Measurements from ENCODE around the gene THEMIS. TPM values are rescaled to one million over a fixed set of nuclear protein-coding genes. Genes with fewer than 3 reads are reported as not detected.

The THEMIS gene
- total RNA-seq, 1 donor = under 0.01 TPM

DNA sequence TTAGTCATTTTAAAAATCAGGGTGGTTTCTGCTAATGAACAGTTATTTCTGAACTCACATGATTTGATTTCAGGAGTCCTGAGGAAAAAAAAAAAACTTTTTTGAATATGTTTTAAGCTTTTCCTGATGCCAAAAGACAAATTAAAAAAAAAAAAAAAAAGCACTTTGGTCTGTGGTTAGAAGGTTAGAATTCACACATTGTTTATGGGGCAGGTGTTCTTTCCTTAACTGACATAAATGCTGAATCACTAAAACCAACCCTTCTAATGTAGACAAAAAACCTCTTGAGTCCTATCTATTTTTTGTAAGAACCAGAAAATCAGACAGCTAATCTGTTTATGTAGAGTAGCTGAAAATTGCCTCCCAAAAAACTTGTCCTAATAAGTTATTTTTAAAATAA is 20.4 kb downstream of the THEMIS start:
- DNase-seq (ENCODE audit: low read depth) = no peak
- TF ChIP-seq, protein P1, sequence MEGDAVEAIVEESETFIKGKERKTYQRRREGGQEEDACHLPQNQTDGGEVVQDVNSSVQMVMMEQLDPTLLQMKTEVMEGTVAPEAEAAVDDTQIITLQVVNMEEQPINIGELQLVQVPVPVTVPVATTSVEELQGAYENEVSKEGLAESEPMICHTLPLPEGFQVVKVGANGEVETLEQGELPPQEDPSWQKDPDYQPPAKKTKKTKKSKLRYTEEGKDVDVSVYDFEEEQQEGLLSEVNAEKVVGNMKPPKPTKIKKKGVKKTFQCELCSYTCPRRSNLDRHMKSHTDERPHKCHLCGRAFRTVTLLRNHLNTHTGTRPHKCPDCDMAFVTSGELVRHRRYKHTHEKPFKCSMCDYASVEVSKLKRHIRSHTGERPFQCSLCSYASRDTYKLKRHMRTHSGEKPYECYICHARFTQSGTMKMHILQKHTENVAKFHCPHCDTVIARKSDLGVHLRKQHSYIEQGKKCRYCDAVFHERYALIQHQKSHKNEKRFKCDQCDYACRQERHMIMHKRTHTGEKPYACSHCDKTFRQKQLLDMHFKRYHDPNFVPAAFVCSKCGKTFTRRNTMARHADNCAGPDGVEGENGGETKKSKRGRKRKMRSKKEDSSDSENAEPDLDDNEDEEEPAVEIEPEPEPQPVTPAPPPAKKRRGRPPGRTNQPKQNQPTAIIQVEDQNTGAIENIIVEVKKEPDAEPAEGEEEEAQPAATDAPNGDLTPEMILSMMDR (IDR thresholded peaks at IDR 0.05; ENCODE audit: insufficient read depth, low read length) = no peak
- H3K4me3 ChIP-seq (ENCODE audit: low read depth, low read length) = no peak overlapping the region

DNA sequence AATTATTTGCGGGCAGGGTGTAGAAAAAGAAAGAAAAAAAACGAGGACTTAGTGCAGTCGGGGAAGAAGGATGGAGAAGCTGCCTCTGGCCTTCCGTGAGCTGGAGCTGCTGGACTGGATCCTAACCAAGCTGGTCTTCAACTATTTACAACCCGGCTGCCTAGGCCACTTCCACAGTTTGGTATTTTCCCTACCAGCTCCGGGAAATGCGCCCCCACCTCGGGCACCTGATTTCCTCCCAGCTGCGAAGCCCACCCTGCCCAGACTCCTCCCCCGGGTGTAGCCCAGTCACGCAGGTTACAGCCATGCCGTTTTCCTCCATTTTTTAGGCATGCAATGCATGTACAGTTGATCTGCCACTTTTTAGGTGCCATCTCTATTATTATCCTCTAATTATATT is 21.2 kb downstream of the THEMIS start:
- peak overlapping the region; percentile 25 for H3K4me3 ChIP-seq (ENCODE audit: low read depth, low read length)
- TF ChIP-seq, protein P1 (IDR thresholded peaks at IDR 0.05; ENCODE audit: insufficient read depth, low read length) = no peak
- peak; percentile 21 for DNase-seq (ENCODE audit: low read depth)

DNA sequence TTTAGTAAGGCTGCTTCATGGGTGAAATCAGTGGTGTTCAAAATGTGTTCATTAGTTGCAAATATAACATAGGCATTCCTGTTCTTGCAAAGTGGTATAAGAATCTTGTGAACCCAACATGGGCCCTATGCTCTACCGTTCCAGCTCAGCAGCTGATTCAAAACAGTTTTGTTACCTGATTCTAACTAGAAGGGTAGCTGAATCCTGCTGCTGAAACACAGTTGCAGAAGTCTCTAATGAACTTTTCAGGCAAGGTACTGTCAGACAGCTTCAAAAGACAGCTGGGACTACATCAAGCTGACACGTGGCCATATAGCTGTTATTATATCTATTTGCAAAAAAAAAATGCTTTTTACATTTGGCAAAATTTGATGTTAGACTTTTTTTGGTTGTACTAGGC is 22.7 kb downstream of the THEMIS start:
- no peak overlapping the region for H3K4me3 ChIP-seq (ENCODE audit: low read depth, low read length)
- TF ChIP-seq, protein P1 (IDR thresholded peaks at IDR 0.05; ENCODE audit: insufficient read depth, low read length) = no peak
- no peak for DNase-seq (ENCODE audit: low read depth)

DNA sequence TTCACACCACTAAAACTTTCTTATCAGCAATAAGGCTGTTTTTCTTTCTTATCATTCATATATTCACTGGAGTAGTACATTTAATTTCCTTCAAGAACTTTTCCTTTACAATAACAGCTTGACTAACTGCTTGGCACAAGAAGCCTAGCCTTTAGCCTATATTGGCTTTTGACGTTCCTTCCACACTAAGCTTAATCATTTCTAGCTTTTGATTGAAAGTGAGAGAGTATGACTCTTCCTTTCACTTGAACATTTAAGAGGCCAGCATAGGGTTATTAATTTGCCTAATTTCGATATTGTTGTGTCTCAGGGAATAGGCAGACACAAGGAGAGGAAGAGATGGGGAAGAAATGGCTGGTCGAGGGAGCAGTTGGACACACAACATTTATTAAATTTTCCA is 23.6 kb downstream of the THEMIS start:
- TF ChIP-seq, protein P1 (IDR thresholded peaks at IDR 0.05; ENCODE audit: insufficient read depth, low read length) = no peak

DNA sequence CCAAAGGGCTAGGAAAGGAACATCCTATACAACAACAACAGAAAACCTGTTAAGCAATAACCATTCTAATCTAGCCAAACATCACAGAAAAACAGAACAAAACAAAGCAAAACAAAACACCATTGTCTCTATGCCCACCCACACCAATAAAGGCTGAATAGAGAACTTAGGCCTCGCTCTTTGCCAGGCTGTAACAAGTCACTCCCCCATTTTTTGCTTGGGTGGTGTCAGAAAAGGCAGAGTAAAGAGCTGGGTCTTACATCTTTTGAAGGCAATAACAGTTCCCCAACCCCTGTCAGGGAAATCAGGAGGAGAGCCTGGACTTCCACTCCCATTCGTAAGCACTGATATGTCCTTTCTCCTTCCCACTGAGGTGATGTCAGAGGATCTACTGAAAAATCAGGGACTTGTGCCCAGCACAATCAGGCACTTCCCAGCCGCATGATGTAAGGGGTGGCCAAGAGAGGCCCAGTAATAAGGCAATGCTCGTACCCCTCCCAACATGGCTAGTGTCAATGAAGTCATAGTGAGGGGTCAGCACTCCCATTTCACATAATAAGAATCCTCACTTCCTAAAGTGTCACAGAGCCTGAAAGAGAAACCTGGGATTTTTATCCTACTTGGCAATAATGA is 31.0 kb downstream of the THEMIS start:
- no peak overlapping the region for H3K4me3 ChIP-seq (ENCODE audit: low read depth, low read length)
- TF ChIP-seq, protein P1 (IDR thresholded peaks at IDR 0.05; ENCODE audit: insufficient read depth, low read length) = no peak
- no peak for DNase-seq (ENCODE audit: low read depth)

More for the DNA sequence above, 23.6 kb downstream of the THEMIS start:
- DNase-seq (ENCODE audit: low read depth) = no peak
- no peak overlapping the region for H3K4me3 ChIP-seq (ENCODE audit: low read depth, low read length)

DNA sequence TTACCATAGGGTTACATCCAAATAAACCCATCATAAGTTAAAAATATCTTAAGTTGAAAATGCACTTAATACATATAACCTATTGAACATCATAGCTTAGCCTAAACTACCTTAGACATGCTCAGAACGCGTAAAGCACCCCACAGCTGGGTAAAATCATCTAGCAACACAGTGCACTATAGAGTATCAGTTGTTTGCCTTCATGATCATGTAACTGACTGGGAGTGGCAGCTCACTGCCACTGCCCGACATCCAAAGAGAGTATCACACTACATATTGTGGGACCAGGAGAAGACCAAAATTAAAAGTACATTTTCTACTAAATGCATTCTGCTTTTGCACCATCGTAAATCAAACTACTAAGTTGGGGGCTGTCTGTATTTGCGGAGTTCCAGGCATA is 31.7 kb downstream of the THEMIS start:
- TF ChIP-seq, protein P1 (IDR thresholded peaks at IDR 0.05; ENCODE audit: insufficient read depth, low read length) = no peak

DNA sequence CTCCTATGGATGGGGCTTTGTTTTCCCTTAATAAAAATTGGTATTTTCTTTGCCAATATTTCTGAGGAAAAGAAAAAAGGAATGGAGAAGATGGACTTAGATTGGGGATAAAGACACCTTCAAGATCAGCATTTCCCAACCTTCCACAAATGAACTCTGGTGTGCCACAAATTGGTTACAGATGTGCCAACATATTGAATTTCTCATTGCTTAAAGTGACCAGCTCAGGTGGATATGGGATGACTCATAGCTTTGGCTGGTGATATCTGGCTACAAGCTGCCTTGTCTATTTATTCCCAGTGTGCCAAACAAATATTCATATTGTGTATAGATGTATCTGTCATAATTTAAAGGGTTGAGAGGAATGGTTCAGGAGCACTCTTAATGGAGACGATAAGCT is 32.5 kb downstream of the THEMIS start:
- H3K4me3 ChIP-seq (ENCODE audit: low read depth, low read length) = no peak overlapping the region
- no peak for DNase-seq (ENCODE audit: low read depth)
- TF ChIP-seq, protein P1 (IDR thresholded peaks at IDR 0.05; ENCODE audit: insufficient read depth, low read length) = no peak

More for the DNA sequence above, 31.7 kb downstream of the THEMIS start:
- no peak for DNase-seq (ENCODE audit: low read depth)
- no peak overlapping the region for H3K4me3 ChIP-seq (ENCODE audit: low read depth, low read length)

All from fibroblast of the aortic adventitia (primary cell).